Neural cell (in vitro differentiated cells): ENCODE results near the gene PKM. TPM values are rescaled to one million over a fixed set of nuclear protein-coding genes. Genes with fewer than 3 reads are reported as not detected.

Experiments
- H2AFZ ChIP-seq: fragments of 200-600, 300-800 bp; sonication (generic), shearing (Covaris generic); 2 replicates; pipeline ENCODE4 v1.6.0; 2014; ENCODE audit warnings: low read depth, mild to moderate bottlenecking, antibody characterized with exemption, low read length, moderate library complexity
- H3F3A ChIP-seq: fragments of 200-600 bp; shearing (Covaris generic); 2 replicates; pipeline ENCODE4 v1.6.1; 2016; ENCODE audit warnings: mild to moderate bottlenecking, moderate library complexity, mixed read lengths, antibody characterized with exemption, low read length; ENCODE audit not compliant: insufficient read depth, poor library complexity, severe bottlenecking
- H3K27ac ChIP-seq: fragments of 200-600, 300-800 bp; sonication (generic), shearing (Covaris generic); 2 replicates; pipeline ENCODE4 v1.5.1; 2014; ENCODE audit warnings: mild to moderate bottlenecking, low read length, moderate library complexity
- H3K27me3 ChIP-seq: fragments of 300-800, 200-600 bp; sonication (generic), shearing (Covaris generic); 2 replicates; pipeline ENCODE4 v1.6.0; 2014; ENCODE audit warnings: mild to moderate bottlenecking, low read depth, low read length, moderate library complexity; ENCODE audit not compliant: insufficient read depth
- H3K36me3 ChIP-seq: fragments of 300-800, 200-600 bp; sonication (generic), shearing (Covaris generic); 2 replicates; pipeline ENCODE4 v1.5.1; 2014; ENCODE audit warnings: mild to moderate bottlenecking, antibody characterized with exemption, low read length, moderate library complexity; ENCODE audit not compliant: insufficient read depth
- H3K4me2 ChIP-seq: fragments of 300-800, 200-600 bp; sonication (generic), shearing (Covaris generic); 2 replicates; pipeline ENCODE4 v1.6.0; 2014; ENCODE audit warnings: mild to moderate bottlenecking, low read length
- H3K4me3 ChIP-seq: fragments of 300-800, 200-600 bp; sonication (generic), shearing (Covaris generic); 2 replicates; pipeline ENCODE4 v1.5.1; 2014; ENCODE audit warnings: mild to moderate bottlenecking, low read length, moderate library complexity
- H3K79me2 ChIP-seq: fragments of 200-600 bp; shearing (Covaris generic); replicated peaks from 2 replicates; pipeline ENCODE4 v1.6.0; 2014; ENCODE audit warnings: mild to moderate bottlenecking, low read length, moderate library complexity; ENCODE audit not compliant: insufficient read depth
- H3K9ac ChIP-seq: fragments of 300-800, 200-600 bp; sonication (generic), shearing (Covaris generic); 2 replicates; pipeline ENCODE4 v1.6.1; 2016; ENCODE audit warnings: mild to moderate bottlenecking, low read length, mixed read lengths
- H3K9me2 ChIP-seq: fragments of 200-600 bp; shearing (Covaris generic); 2 replicates; pipeline ENCODE4 v1.6.1; 2016; ENCODE audit warnings: mild to moderate bottlenecking, low read length, mixed read lengths; ENCODE audit not compliant: insufficient read depth
- H3K9me3 ChIP-seq: fragments of 200-600, 300-800 bp; sonication (generic), shearing (Covaris generic); 2 replicates; pipeline ENCODE4 v1.6.1; 2016; ENCODE audit warnings: mild to moderate bottlenecking, mixed run types, low read length, moderate library complexity, mixed read lengths
- H4K20me1 ChIP-seq: fragments of 200-600 bp; shearing (Covaris generic); 2 replicates; pipeline ENCODE4 v1.6.1; 2016; ENCODE audit warnings: mild to moderate bottlenecking, mixed run types; ENCODE audit not compliant: insufficient read depth
- CTCF ChIP-seq: fragments of 450-650 bp; IDR thresholded peaks from 2 replicates; pipeline ENCODE4 v1.5.1; 2014; ENCODE audit warnings: antibody characterized with exemption, mild to moderate bottlenecking, moderate library complexity; ENCODE audit not compliant: poor library complexity, severe bottlenecking
- EP300 ChIP-seq: fragments of 450-650 bp; conservative IDR thresholded peaks from 2 replicates; pipeline ENCODE4 v1.6.1; 2014; ENCODE audit warnings: antibody characterized with exemption, mild to moderate bottlenecking, moderate library complexity; ENCODE audit not compliant: poor library complexity, severe bottlenecking
- EZH2 ChIP-seq: fragments of 200-600, 300-800 bp; shearing (Covaris generic), sonication (generic); IDR thresholded peaks from 2 replicates; pipeline ENCODE4 v1.6.1; 2014; ENCODE audit warnings: antibody characterized with exemption, low read length, borderline replicate concordance, mild to moderate bottlenecking; ENCODE audit not compliant: insufficient read depth, poor library complexity, severe bottlenecking
- MXI1 ChIP-seq: fragments of 450-650 bp; conservative IDR thresholded peaks from 2 replicates; pipeline ENCODE4 v1.6.1; 2014; ENCODE audit warnings: antibody characterized with exemption, mild to moderate bottlenecking; ENCODE audit not compliant: poor library complexity, severe bottlenecking
- POLR2AphosphoS5 ChIP-seq: IDR thresholded peaks from 2 replicates; pipeline ENCODE4 v1.6.1; 2012
- RAD21 ChIP-seq: fragments of 450-650 bp; conservative IDR thresholded peaks from 2 replicates; pipeline ENCODE4 v1.6.1; 2014; ENCODE audit warnings: antibody characterized with exemption, mild to moderate bottlenecking, moderate library complexity
- REST ChIP-seq: IDR thresholded peaks from 2 replicates; pipeline ENCODE4 v1.6.1; 2012; ENCODE audit warnings: borderline replicate concordance
- SMC3 ChIP-seq: fragments of 450-650 bp; conservative IDR thresholded peaks from 2 replicates; pipeline ENCODE4 v1.6.1; 2014; ENCODE audit warnings: antibody characterized with exemption, mild to moderate bottlenecking, moderate library complexity; ENCODE audit not compliant: poor library complexity
- TAF1 ChIP-seq: IDR thresholded peaks from 2 replicates; pipeline ENCODE4 v1.6.1; 2012; ENCODE audit warnings: low read depth
- polyA plus RNA-seq: library from polyadenylated mRNA; depleted of rRNA; stranded (reverse); fragments of >200 nt; gene quantifications from 2 replicates; pipeline ENCODE4 v1.2.3, GENCODE V29; 2014

The PKM gene
- polyA plus RNA-seq, 1 donor from 2014 or later, result 361 TPM

GRCh38 chr15:72175186-72176044 lies 55.6 kb downstream of the PKM start:
- Histone ChIP-seq H4K20me1 (no peaks in the 10 kb centered on the region), H3K9me3 (no peaks in the 10 kb centered on the region), H3K27ac (no peak overlapping the region), H3K9ac (no peak overlapping the region), H3K9me2 (no peaks in the 10 kb centered on the region), H3K36me3 (no peaks in the 10 kb centered on the region), H3K4me3 (no peak overlapping the region), H3K27me3 (no peaks in the 10 kb centered on the region), H2AFZ (no peak overlapping the region), H3K4me2 (no peak overlapping the region), H3F3A (no peaks in the 10 kb centered on the region), H3K79me2 (no peaks in the 10 kb centered on the region)
- no peak for TF ChIP-seq POLR2AphosphoS5
- no peak for TF ChIP-seq EP300
- no peak for TF ChIP-seq TAF1
- no peak for TF ChIP-seq RAD21
- TF ChIP-seq EZH2, result no peak
- no peak for TF ChIP-seq REST

GRCh38 chr15:72174551-72175165 lies 56.3 kb downstream of the PKM start:
- Histone ChIP-seq H2AFZ (no peak overlapping the region), H3K9me2 (no peaks in the 10 kb centered on the region)
- no peak for TF ChIP-seq SMC3
- TF ChIP-seq POLR2AphosphoS5, result no peak

GRCh38 chr15:72173864-72174550 lies 57.0 kb downstream of the PKM start:
- Histone ChIP-seq H3F3A (no peaks in the 10 kb centered on the region), H3K4me2 (no peak overlapping the region), H3K27me3 (no peaks in the 10 kb centered on the region), H3K9me2 (no peaks in the 10 kb centered on the region), H2AFZ (no peak overlapping the region), H3K4me3 (no peak overlapping the region), H4K20me1 (no peaks in the 10 kb centered on the region), H3K79me2 (no peaks in the 10 kb centered on the region), H3K9ac (no peak overlapping the region), H3K9me3 (no peaks in the 10 kb centered on the region), H3K36me3 (no peaks in the 10 kb centered on the region), H3K27ac (no peak overlapping the region)
- TF ChIP-seq RAD21, result no peak
- no peak for TF ChIP-seq POLR2AphosphoS5
- TF ChIP-seq MXI1, result no peak
- no peak for TF ChIP-seq TAF1
- TF ChIP-seq CTCF, result no peak
- no peak for TF ChIP-seq REST
- TF ChIP-seq SMC3, result no peak

More at GRCh38 chr15:72174551-72175165, 56.3 kb downstream of the PKM start:
- no peaks in the 10 kb centered on the region for H3K9me3 ChIP-seq
- no peaks in the 10 kb centered on the region for H3K79me2 ChIP-seq
- H4K20me1 ChIP-seq, result no peaks in the 10 kb centered on the region
- H3K9ac ChIP-seq, result no peak overlapping the region
- H3K4me3 ChIP-seq, result no peak overlapping the region
- H3K36me3 ChIP-seq, result no peaks in the 10 kb centered on the region
- no peak overlapping the region for H3K27ac ChIP-seq
- no peaks in the 10 kb centered on the region for H3K27me3 ChIP-seq
- H3F3A ChIP-seq, result no peaks in the 10 kb centered on the region
- H3K4me2 ChIP-seq, result no peak overlapping the region
